HEK293 (cell line): Measurements from ENCODE around the gene PRR14L.

Source experiments
- CTCF ChIA-PET: fragments of 350-600 bp; formaldehyde crosslinking; extraction: SDS; loops from one replicate; lab custom pipeline; 2021; ENCODE audit warnings: antibody characterized with exemption; lab: Yijun Ruan, JAX
- POLR2A ChIA-PET: fragments of 300-600 bp; formaldehyde crosslinking; extraction: SDS; loops from one replicate; lab custom pipeline; 2020; ENCODE audit warnings: antibody characterized with exemption, inconsistent platforms; lab: Yijun Ruan, JAX
- H3K27ac ChIP-seq: fragments of 200-500 bp; sonication (Bioruptor generic); 2 replicates; pipeline ENCODE4 v1.5.1; 2014; ENCODE audit warnings: low read depth, low read length, control low read depth, inconsistent platforms; ENCODE audit errors: extremely low read depth
- H3K36me3 ChIP-seq, 2 experiments: fragments of 200-500 bp in 1 of 2; sonication (Bioruptor generic) in 1 of 2; 1 replicate in 1 of 2; 2 replicates in 1 of 2; pipeline ENCODE4 v1.5.1; 2014 to 2017; ENCODE audit warnings: inconsistent platforms in 2 of 2, low read length in 2 of 2; ENCODE audit not compliant: control insufficient read depth in 2 of 2, insufficient read depth in 1 of 2
- H3K4me1 ChIP-seq: fragments of 200-500 bp; sonication (Bioruptor generic); 2 replicates; pipeline ENCODE4 v1.5.1; 2014; ENCODE audit warnings: mild to moderate bottlenecking, low read length, inconsistent platforms; ENCODE audit not compliant: control insufficient read depth, insufficient read depth
- H3K4me3 ChIP-seq: 2 replicates; pipeline ENCODE4 v1.5.1; 2011; ENCODE audit warnings: low read depth, mild to moderate bottlenecking, control low read depth, low read length, moderate library complexity
- H3K9me3 ChIP-seq: fragments of 200-500 bp; sonication (Bioruptor generic); 2 replicates; pipeline ENCODE4 v1.5.1; 2014; ENCODE audit warnings: low read depth, low read length, inconsistent platforms; ENCODE audit not compliant: control insufficient read depth, insufficient read depth
- BCL11A ChIP-seq: fragments of 450-650 bp; formaldehyde crosslinking; IDR thresholded peaks from 2 replicates; pipeline ENCODE4 v1.5.1; 2016; ENCODE audit warnings: low read depth, missing biosample characterization, missing genetic modification characterization
- SALL2 ChIP-seq: fragments of 450-650 bp; formaldehyde crosslinking; IDR thresholded peaks from 2 replicates; pipeline ENCODE4 v1.5.0; 2017; ENCODE audit warnings: missing biosample characterization, mild to moderate bottlenecking, missing genetic modification characterization, borderline replicate concordance
- SETDB1 ChIP-seq: IDR thresholded peaks from one replicate; pipeline ENCODE4 v1.6.1; 2017; ENCODE audit warnings: mild to moderate bottlenecking, low read length, moderate library complexity, mixed read lengths; ENCODE audit not compliant: insufficient read length
- SP7 ChIP-seq: fragments of 450-650 bp; formaldehyde crosslinking; IDR thresholded peaks from 2 replicates; pipeline ENCODE4 v1.5.1; 2016; ENCODE audit warnings: missing biosample characterization, missing genetic modification characterization
- ZNF146 ChIP-seq: fragments of 450-650 bp; formaldehyde crosslinking; IDR thresholded peaks from 2 replicates; pipeline ENCODE4 v1.5.1; 2016; ENCODE audit warnings: missing biosample characterization, missing genetic modification characterization
- ZNF19 ChIP-seq: fragments of 450-650 bp; formaldehyde crosslinking; IDR thresholded peaks from 2 replicates; pipeline ENCODE4; 2016; ENCODE audit warnings: missing biosample characterization, missing genetic modification characterization, low read depth
- ZNF223 ChIP-seq: fragments of 450-650 bp; formaldehyde crosslinking; IDR thresholded peaks from 2 replicates; pipeline ENCODE4 v1.5.1; 2016; ENCODE audit warnings: missing biosample characterization, missing genetic modification characterization
- ZNF335 ChIP-seq: fragments of 450-650 bp; formaldehyde crosslinking; conservative IDR thresholded peaks from 2 replicates; pipeline ENCODE4 v1.5.1; 2016; ENCODE audit warnings: missing biosample characterization, missing genetic modification characterization
- ZNF366 ChIP-seq: fragments of 450-650 bp; formaldehyde crosslinking; conservative IDR thresholded peaks from 2 replicates; pipeline ENCODE4 v1.5.1; 2016; ENCODE audit warnings: missing biosample characterization, missing genetic modification characterization
- ZNF37A ChIP-seq: fragments of 450-650 bp; IDR thresholded peaks from 2 replicates; pipeline ENCODE4 v1.5.1; 2018; ENCODE audit warnings: missing biosample characterization, missing genetic modification characterization
- ZNF600 ChIP-seq: fragments of 450-650 bp; formaldehyde crosslinking; IDR thresholded peaks from 2 replicates; pipeline ENCODE4 v1.5.1; 2016; ENCODE audit warnings: missing biosample characterization, missing genetic modification characterization
- ZNF610 ChIP-seq: fragments of 450-650 bp; formaldehyde crosslinking; IDR thresholded peaks from 2 replicates; pipeline ENCODE4 v1.5.1; 2016; ENCODE audit warnings: missing biosample characterization, missing genetic modification characterization, borderline replicate concordance
- ZNF776 ChIP-seq: fragments of 450-650 bp; formaldehyde crosslinking; IDR thresholded peaks from 2 replicates; pipeline ENCODE4 v1.5.0; 2017; ENCODE audit warnings: missing biosample characterization, missing genetic modification characterization, borderline replicate concordance
- TF ChIP-seq, protein P1 (sequence below): sonication (generic); formaldehyde crosslinking; IDR thresholded peaks from 2 replicates; pipeline ENCODE4 v1.8.1; 2022; ENCODE audit warnings: mild to moderate bottlenecking, moderate library complexity, missing genetic modification reagents
- TF ChIP-seq, protein P2 (sequence below): fragments of 450-650 bp; formaldehyde crosslinking; IDR thresholded peaks from 2 replicates; pipeline ENCODE4 v1.5.1; 2016; ENCODE audit warnings: missing biosample characterization, missing genetic modification characterization
- TF ChIP-seq, protein P3 (sequence below): fragments of 450-650 bp; formaldehyde crosslinking; IDR thresholded peaks from 2 replicates; pipeline ENCODE4 v1.5.1; 2016; ENCODE audit warnings: missing biosample characterization, missing genetic modification characterization
- TF ChIP-seq, protein P4 (sequence below): fragments of 450-650 bp; IDR thresholded peaks from 2 replicates; pipeline ENCODE4 v1.5.1; 2018; ENCODE audit warnings: missing biosample characterization, missing genetic modification characterization
- TF ChIP-seq, protein P5 (sequence below): fragments of 450-650 bp; formaldehyde crosslinking; IDR thresholded peaks from 2 replicates; pipeline ENCODE4 v1.5.1; 2017; ENCODE audit warnings: missing biosample characterization, missing genetic modification characterization
- TF ChIP-seq, protein P6 (sequence below): fragments of 450-650 bp; formaldehyde crosslinking; IDR thresholded peaks from 2 replicates; pipeline ENCODE4 v1.5.1; 2016; ENCODE audit warnings: missing biosample characterization, missing genetic modification characterization, low read depth
- TF ChIP-seq, protein P7 (sequence below): fragments of 450-650 bp; formaldehyde crosslinking; IDR thresholded peaks from 2 replicates; pipeline ENCODE4 v1.5.1; 2016; ENCODE audit warnings: missing biosample characterization, missing genetic modification characterization

PRR14L gene

DNA sequence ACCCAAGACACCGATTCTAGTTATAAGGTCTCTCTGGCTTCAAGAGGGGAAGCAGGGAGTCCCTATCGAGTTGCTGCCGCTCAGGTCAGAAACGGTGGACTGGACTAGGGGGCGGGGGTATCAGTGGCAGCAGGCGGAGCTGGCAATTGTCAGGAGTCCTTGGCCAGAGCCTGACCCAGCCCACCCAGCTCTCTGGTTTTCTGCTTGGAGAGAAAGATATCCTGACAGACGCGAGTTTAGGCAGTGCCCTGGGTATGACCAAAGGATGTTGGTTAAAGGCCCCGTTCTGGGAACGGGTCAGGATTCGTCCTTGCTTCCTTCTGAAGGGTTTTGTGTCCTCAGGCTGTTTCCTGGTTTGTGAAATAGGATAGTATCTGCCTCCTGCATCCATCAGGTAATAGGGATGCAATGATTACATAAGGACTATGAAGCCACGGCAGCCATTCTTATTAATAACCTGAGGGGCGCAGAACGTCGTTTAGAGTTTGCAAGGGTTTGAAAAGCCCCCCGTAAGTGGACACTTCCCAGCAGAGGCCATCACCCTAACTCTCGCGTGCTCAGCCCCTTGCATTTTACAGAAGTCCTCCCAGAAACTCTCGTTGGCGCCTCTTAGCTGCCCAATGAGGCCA, 3.2 kb upstream of the PRR14L start (continued):
- TF ChIP-seq, protein P1, sequence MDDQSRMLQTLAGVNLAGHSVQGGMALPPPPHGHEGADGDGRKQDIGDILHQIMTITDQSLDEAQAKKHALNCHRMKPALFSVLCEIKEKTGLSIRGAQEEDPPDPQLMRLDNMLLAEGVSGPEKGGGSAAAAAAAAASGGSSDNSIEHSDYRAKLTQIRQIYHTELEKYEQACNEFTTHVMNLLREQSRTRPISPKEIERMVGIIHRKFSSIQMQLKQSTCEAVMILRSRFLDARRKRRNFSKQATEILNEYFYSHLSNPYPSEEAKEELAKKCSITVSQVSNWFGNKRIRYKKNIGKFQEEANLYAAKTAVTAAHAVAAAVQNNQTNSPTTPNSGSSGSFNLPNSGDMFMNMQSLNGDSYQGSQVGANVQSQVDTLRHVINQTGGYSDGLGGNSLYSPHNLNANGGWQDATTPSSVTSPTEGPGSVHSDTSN: no peak
- TF ChIP-seq ZNF366 (tag by site-specific recombination) (no peak; the same call in 1 of the 2 replicates), SETDB1 (no peak), ZNF37A (tag by site-specific recombination) (no peak), ZNF146 (tag by site-specific recombination) (no peak), ZNF223 (tag by site-specific recombination) (no peak), ZNF610 (tag by site-specific recombination) (no peak), ZNF600 (peak; percentile 27; the same call in 1 of the 2 replicates), SP7 (peak; percentile 26; the same call in 1 of the 2 replicates), ZNF335 (tag by site-specific recombination) (peak; percentile 93), ZNF19 (tag by site-specific recombination) (no peak)
- TF ChIP-seq, protein P2, sequence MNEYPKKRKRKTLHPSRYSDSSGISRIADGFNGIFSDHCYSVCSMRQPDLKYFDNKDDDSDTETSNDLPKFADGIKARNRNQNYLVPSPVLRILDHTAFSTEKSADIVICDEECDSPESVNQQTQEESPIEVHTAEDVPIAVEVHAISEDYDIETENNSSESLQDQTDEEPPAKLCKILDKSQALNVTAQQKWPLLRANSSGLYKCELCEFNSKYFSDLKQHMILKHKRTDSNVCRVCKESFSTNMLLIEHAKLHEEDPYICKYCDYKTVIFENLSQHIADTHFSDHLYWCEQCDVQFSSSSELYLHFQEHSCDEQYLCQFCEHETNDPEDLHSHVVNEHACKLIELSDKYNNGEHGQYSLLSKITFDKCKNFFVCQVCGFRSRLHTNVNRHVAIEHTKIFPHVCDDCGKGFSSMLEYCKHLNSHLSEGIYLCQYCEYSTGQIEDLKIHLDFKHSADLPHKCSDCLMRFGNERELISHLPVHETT (tag by site-specific recombination): 0 out of 2 replicates have a peak, but pooled peaks have one; percentile 17
- TF ChIP-seq, protein P3, sequence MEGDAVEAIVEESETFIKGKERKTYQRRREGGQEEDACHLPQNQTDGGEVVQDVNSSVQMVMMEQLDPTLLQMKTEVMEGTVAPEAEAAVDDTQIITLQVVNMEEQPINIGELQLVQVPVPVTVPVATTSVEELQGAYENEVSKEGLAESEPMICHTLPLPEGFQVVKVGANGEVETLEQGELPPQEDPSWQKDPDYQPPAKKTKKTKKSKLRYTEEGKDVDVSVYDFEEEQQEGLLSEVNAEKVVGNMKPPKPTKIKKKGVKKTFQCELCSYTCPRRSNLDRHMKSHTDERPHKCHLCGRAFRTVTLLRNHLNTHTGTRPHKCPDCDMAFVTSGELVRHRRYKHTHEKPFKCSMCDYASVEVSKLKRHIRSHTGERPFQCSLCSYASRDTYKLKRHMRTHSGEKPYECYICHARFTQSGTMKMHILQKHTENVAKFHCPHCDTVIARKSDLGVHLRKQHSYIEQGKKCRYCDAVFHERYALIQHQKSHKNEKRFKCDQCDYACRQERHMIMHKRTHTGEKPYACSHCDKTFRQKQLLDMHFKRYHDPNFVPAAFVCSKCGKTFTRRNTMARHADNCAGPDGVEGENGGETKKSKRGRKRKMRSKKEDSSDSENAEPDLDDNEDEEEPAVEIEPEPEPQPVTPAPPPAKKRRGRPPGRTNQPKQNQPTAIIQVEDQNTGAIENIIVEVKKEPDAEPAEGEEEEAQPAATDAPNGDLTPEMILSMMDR: no peak
- TF ChIP-seq, all 188 proteins: peak for 10

DNA sequence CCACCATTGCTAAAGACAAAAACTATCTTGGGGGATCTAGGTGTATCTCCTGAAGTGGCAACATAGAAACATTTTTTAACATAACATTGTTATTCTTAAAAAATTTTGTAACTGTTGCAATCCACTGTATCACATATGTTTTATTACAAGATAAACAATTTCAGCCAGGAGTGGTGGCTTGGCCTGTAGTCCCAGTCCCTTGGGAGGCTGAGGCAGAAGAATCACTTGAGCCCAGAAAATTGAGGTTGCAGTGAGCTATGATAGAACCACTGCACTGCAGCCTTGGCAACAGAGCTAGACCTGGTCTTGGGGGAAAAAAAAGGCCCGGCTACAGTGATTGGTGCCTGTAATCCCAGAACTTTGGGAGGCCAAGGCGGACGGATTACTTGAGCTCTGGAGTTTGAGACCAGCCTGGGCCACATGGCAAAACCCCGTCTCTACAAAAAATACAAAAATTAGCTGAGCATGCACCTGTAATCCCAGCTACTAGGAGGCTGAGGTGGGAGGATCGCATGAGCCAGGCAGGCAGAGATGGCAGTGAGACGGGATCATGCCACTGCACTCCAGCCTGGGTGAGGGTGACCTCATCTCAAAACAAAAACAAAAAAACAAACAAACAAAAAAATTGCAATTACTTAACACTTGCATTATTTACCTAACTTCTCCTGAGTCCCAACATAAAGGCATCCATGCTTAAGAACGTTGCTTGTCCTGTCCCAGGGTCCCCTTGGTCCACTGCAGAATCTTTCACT, 2.3 kb upstream of the PRR14L start:
- ChIA-PET CTCF (interaction anchor here (0.6 to 1.2 kb wide), 3 partner anchors 114 to 545 kb away, joined by 3 to 4 read pairs (median 4); no protein-coding TSS in a partner anchor), POLR2A (interaction anchor here (1.3 to 2.8 kb wide), 7 partner anchors 75 to 353 kb away, joined by 3 to 20 read pairs (median 7); partner anchors contain the start of genes DRG1 and PISD)
- Histone ChIP-seq H3K4me3 (no peak overlapping the region), H3K9me3 (no peaks in the 10 kb centered on the region), H3K4me1 (peaks cover 26% of the 10 kb centered on the region; the same call in 1 of the 2 replicates), H3K36me3 (peaks cover 5 to 10% of the 10 kb centered on the region in 2 experiments), H3K27ac (peak overlapping the region; percentile 94; the same call in 1 of the 2 replicates)
- TF ChIP-seq, protein P4, sequence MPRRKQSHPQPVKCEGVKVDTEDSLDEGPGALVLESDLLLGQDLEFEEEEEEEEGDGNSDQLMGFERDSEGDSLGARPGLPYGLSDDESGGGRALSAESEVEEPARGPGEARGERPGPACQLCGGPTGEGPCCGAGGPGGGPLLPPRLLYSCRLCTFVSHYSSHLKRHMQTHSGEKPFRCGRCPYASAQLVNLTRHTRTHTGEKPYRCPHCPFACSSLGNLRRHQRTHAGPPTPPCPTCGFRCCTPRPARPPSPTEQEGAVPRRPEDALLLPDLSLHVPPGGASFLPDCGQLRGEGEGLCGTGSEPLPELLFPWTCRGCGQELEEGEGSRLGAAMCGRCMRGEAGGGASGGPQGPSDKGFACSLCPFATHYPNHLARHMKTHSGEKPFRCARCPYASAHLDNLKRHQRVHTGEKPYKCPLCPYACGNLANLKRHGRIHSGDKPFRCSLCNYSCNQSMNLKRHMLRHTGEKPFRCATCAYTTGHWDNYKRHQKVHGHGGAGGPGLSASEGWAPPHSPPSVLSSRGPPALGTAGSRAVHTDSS (tag by site-specific recombination): no peak
- TF ChIP-seq, protein P5, sequence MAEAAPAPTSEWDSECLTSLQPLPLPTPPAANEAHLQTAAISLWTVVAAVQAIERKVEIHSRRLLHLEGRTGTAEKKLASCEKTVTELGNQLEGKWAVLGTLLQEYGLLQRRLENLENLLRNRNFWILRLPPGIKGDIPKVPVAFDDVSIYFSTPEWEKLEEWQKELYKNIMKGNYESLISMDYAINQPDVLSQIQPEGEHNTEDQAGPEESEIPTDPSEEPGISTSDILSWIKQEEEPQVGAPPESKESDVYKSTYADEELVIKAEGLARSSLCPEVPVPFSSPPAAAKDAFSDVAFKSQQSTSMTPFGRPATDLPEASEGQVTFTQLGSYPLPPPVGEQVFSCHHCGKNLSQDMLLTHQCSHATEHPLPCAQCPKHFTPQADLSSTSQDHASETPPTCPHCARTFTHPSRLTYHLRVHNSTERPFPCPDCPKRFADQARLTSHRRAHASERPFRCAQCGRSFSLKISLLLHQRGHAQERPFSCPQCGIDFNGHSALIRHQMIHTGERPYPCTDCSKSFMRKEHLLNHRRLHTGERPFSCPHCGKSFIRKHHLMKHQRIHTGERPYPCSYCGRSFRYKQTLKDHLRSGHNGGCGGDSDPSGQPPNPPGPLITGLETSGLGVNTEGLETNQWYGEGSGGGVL (tag by site-specific recombination): no peak
- no peak for TF ChIP-seq ZNF776 (tag by site-specific recombination)
- no peak for TF ChIP-seq BCL11A (tag by site-specific recombination)
- TF ChIP-seq SALL2 (tag by site-specific recombination): no peak
- TF ChIP-seq, protein P2 (tag by site-specific recombination): 0 out of 2 replicates have a peak, but pooled peaks have one; percentile 38
- TF ChIP-seq, protein P6, sequence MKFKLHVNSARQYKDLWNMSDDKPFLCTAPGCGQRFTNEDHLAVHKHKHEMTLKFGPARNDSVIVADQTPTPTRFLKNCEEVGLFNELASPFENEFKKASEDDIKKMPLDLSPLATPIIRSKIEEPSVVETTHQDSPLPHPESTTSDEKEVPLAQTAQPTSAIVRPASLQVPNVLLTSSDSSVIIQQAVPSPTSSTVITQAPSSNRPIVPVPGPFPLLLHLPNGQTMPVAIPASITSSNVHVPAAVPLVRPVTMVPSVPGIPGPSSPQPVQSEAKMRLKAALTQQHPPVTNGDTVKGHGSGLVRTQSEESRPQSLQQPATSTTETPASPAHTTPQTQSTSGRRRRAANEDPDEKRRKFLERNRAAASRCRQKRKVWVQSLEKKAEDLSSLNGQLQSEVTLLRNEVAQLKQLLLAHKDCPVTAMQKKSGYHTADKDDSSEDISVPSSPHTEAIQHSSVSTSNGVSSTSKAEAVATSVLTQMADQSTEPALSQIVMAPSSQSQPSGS (tag by site-specific recombination): peak; percentile 56; the same call in 1 of the 2 replicates
- TF ChIP-seq, protein P7, sequence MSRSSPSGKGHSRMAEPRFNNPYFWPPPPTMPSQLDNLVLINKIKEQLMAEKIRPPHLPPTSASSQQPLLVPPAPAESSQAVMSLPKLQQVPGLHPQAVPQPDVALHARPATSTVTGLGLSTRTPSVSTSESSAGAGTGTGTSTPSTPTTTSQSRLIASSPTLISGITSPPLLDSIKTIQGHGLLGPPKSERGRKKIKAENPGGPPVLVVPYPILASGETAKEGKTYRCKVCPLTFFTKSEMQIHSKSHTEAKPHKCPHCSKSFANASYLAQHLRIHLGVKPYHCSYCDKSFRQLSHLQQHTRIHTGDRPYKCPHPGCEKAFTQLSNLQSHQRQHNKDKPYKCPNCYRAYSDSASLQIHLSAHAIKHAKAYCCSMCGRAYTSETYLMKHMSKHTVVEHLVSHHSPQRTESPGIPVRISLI (tag by site-specific recombination): 0 out of 2 replicates have a peak, but pooled peaks have one; percentile 54
